C4-2B (cell line): Measurements from ENCODE around the gene PDSS2.

Source experiments
- CTCF ChIP-seq: fragments of 450-650 bp; conservative IDR thresholded peaks from 2 replicates; pipeline ENCODE4 v1.5.1; 2017; ENCODE audit warnings: mild to moderate bottlenecking
- ZFX ChIP-seq: fragments of 450-650 bp; IDR thresholded peaks from 2 replicates; pipeline ENCODE4 v1.6.1; 2017

- TF ChIP-seq ZFX (no peak), CTCF (no peak)
These were observed 211.2 kb downstream of the PDSS2 start for GRCh38 chr6:107248147-107248546.
